HAP-1 (cell line): ENCODE data around the gene DGKD.

Source experiments
- DNase-seq, 2 experiments: peaks; one replicate each; pipeline ENCODE4 v3.0.0-alpha.2; 2016 to 2020; ENCODE audit warnings: low spot score in 2 of 2
- H3K27me3 ChIP-seq: fragments of 250-450 bp; sonication (Bioruptor Pico); 2 replicates; pipeline ENCODE4 v1.5.1; 2020; ENCODE audit warnings: low read depth, mild to moderate bottlenecking, moderate library complexity
- H3K36me3 ChIP-seq: fragments of 250-450 bp; sonication (Bioruptor Pico); replicated peaks from 2 replicates; pipeline ENCODE4 v1.5.1; 2020; ENCODE audit warnings: mild to moderate bottlenecking
- H3K4me1 ChIP-seq: fragments of 250-450 bp; sonication (Bioruptor Pico); 2 replicates; pipeline ENCODE4 v1.5.1; 2020; ENCODE audit warnings: mild to moderate bottlenecking
- H3K4me3 ChIP-seq: fragments of 250-450 bp; sonication (Bioruptor Pico); 2 replicates; pipeline ENCODE4 v1.5.1; 2020; ENCODE audit warnings: mild to moderate bottlenecking, moderate library complexity
- H3K9me3 ChIP-seq: fragments of 250-450 bp; sonication (Bioruptor Pico); 2 replicates; pipeline ENCODE4 v1.5.1; 2020; ENCODE audit warnings: mild to moderate bottlenecking, moderate library complexity
- in situ Hi-C: fragments of 300-500 bp; cut with MboI; formaldehyde crosslinking; loops from 3 replicates; pipeline ENCODE4 v1.14.3; 2020; ENCODE audit warnings: low sequenced_read_pairs, inconsistent platforms, mixed read lengths

DGKD gene

GRCh38 chr2:233409286-233409991 is 55.1 kb downstream of the DGKD start:
- no peaks in the 10 kb centered on the region for H3K4me1 ChIP-seq
- no peak for DNase-seq

GRCh38 chr2:233410196-233410760 is 56.0 kb downstream of the DGKD start:
- no peaks in the 10 kb centered on the region for H3K27me3 ChIP-seq

More at GRCh38 chr2:233409286-233409991, 55.1 kb downstream of the DGKD start:
- no peak overlapping the region for H3K4me3 ChIP-seq
- peaks cover 11% of the 10 kb centered on the region for H3K9me3 ChIP-seq
- H3K27me3 ChIP-seq: no peaks in the 10 kb centered on the region
- peaks cover 22% of the 10 kb centered on the region for H3K36me3 ChIP-seq
- in situ Hi-C loops: no loop called here

GRCh38 chr2:233411162-233411561 is 56.9 kb downstream of the DGKD start:
- no peaks in the 10 kb centered on the region for H3K27me3 ChIP-seq
- no peaks in the 10 kb centered on the region for H3K4me1 ChIP-seq
- peaks cover 11% of the 10 kb centered on the region for H3K9me3 ChIP-seq
- in situ Hi-C loops: no loop called here
- no peak for DNase-seq
- no peak overlapping the region for H3K4me3 ChIP-seq
- peaks cover 20% of the 10 kb centered on the region for H3K36me3 ChIP-seq

More at GRCh38 chr2:233410196-233410760, 56.0 kb downstream of the DGKD start:
- Histone ChIP-seq H3K36me3 (peaks cover 23% of the 10 kb centered on the region), H3K4me1 (no peaks in the 10 kb centered on the region), H3K9me3 (peaks cover 11% of the 10 kb centered on the region), H3K4me3 (no peak overlapping the region)
- in situ Hi-C loops: no loop called here
- no peak for DNase-seq

- Histone ChIP-seq H3K4me1 (no peaks in the 10 kb centered on the region), H3K36me3 (peaks cover 20% of the 10 kb centered on the region), H3K9me3 (peaks cover 11% of the 10 kb centered on the region), H3K4me3 (no peak overlapping the region), H3K27me3 (no peaks in the 10 kb centered on the region)
- in situ Hi-C loops: no loop called here
- DNase-seq: no peak
Observed at GRCh38 chr2:233412405-233412804, 58.1 kb downstream of the DGKD start.

- Histone ChIP-seq H3K9me3 (peaks cover 11% of the 10 kb centered on the region), H3K4me3 (no peak overlapping the region), H3K4me1 (no peaks in the 10 kb centered on the region), H3K36me3 (peaks cover 20% of the 10 kb centered on the region), H3K27me3 (no peaks in the 10 kb centered on the region)
- in situ Hi-C loops: no loop called here
- no peak for DNase-seq
Observed at GRCh38 chr2:233413046-233413445, 58.8 kb downstream of the DGKD start.

- H3K4me3 ChIP-seq: no peak overlapping the region
- in situ Hi-C loops: no loop called here
- H3K9me3 ChIP-seq: peaks cover 11% of the 10 kb centered on the region
- no peaks in the 10 kb centered on the region for H3K4me1 ChIP-seq
- H3K27me3 ChIP-seq: no peaks in the 10 kb centered on the region
- H3K36me3 ChIP-seq: peaks cover 20% of the 10 kb centered on the region
- DNase-seq: no peak
Observed at GRCh38 chr2:233413559-233414272, 59.4 kb downstream of the DGKD start.

GRCh38 chr2:233414273-233414654 is 60.0 kb downstream of the DGKD start:
- Histone ChIP-seq H3K4me1 (no peaks in the 10 kb centered on the region), H3K27me3 (no peaks in the 10 kb centered on the region), H3K9me3 (peaks cover 11% of the 10 kb centered on the region), H3K36me3 (peaks cover 20% of the 10 kb centered on the region), H3K4me3 (no peak overlapping the region)
- in situ Hi-C loops: no loop called here
- no peak for DNase-seq

GRCh38 chr2:233414777-233415570 is 60.7 kb downstream of the DGKD start:
- no peak for DNase-seq
- H3K4me3 ChIP-seq: no peak overlapping the region
- in situ Hi-C loops: no loop called here
- H3K27me3 ChIP-seq: no peaks in the 10 kb centered on the region
- no peaks in the 10 kb centered on the region for H3K4me1 ChIP-seq
- H3K36me3 ChIP-seq: peaks cover 20% of the 10 kb centered on the region
- H3K9me3 ChIP-seq: peaks cover 11% of the 10 kb centered on the region

- in situ Hi-C loops: no loop called here
- no peak for DNase-seq
Observed at GRCh38 chr2:233416199-233416598, 61.9 kb downstream of the DGKD start.

GRCh38 chr2:233416706-233417105 is 62.4 kb downstream of the DGKD start:
- H3K4me3 ChIP-seq: no peak overlapping the region
- peaks cover 16% of the 10 kb centered on the region for H3K36me3 ChIP-seq
- H3K4me1 ChIP-seq: no peaks in the 10 kb centered on the region
- DNase-seq: no peak
- in situ Hi-C loops: no loop called here
- no peaks in the 10 kb centered on the region for H3K27me3 ChIP-seq
- peaks cover 7% of the 10 kb centered on the region for H3K9me3 ChIP-seq

More at GRCh38 chr2:233416199-233416598, 61.9 kb downstream of the DGKD start:
- Histone ChIP-seq H3K9me3 (peaks cover 11% of the 10 kb centered on the region), H3K27me3 (no peaks in the 10 kb centered on the region), H3K4me1 (no peaks in the 10 kb centered on the region), H3K4me3 (no peak overlapping the region), H3K36me3 (peaks cover 20% of the 10 kb centered on the region)

GRCh38 chr2:233417282-233417681 is 63.0 kb downstream of the DGKD start:
- in situ Hi-C loops: no loop called here
- peaks cover 12% of the 10 kb centered on the region for H3K36me3 ChIP-seq
- no peak for DNase-seq
- H3K9me3 ChIP-seq: peaks cover 2% of the 10 kb centered on the region; the same call in 1 of the 2 replicates
- no peak overlapping the region for H3K4me3 ChIP-seq
- H3K4me1 ChIP-seq: no peaks in the 10 kb centered on the region
- H3K27me3 ChIP-seq: no peaks in the 10 kb centered on the region

GRCh38 chr2:233418052-233418760 is 63.9 kb downstream of the DGKD start:
- H3K4me3 ChIP-seq: no peak overlapping the region
- in situ Hi-C loops: no loop called here
- no peaks in the 10 kb centered on the region for H3K4me1 ChIP-seq

More at GRCh38 chr2:233418052-233418760, 63.9 kb downstream of the DGKD start:
- H3K36me3 ChIP-seq: peaks cover 10% of the 10 kb centered on the region; the same call in 1 of the 2 replicates
- no peaks in the 10 kb centered on the region for H3K9me3 ChIP-seq
- DNase-seq: no peak
- H3K27me3 ChIP-seq: no peaks in the 10 kb centered on the region
